ENCODE data around the gene SIPA1L3. TPM values are rescaled to one million over a fixed set of nuclear protein-coding genes. Genes with fewer than 3 reads are reported as not detected.

Gene SIPA1L3
- total and polyA plus RNA-seq, 2 experiments from 2014 or later, result 15.7 to 54.1 TPM

DNA sequence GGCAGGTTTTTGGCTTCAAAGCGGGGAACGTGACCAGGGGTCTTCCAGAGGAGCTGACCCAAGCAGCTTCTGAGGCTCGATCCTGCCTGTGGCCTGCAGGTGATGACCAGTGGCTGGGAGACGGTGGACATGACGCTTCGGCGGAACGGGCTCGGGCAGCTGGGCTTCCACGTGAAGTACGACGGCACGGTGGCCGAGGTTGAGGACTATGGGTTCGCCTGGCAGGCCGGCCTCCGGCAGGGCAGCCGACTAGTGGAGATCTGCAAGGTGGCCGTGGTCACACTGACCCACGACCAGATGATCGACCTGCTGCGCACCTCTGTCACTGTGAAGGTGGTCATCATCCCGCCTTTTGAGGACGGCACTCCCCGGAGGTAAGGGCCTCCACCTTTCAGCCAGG lies 223.4 kb downstream of the SIPA1L3 start:
- Histone ChIP-seq H3K9me2 (ENCODE audit: insufficient read depth) (no peaks in the 10 kb centered on the region), H3K4me2 (no peak overlapping the region), H3K27ac (ENCODE audit: low read depth) (no peak overlapping the region), H3K4me3 (no peak overlapping the region), H3K27me3 (ENCODE audit: insufficient read depth) (no peaks in the 10 kb centered on the region), H3F3A (replicated peaks; ENCODE audit: low read depth) (no peaks in the 10 kb centered on the region), H4K20me1 (replicated peaks; ENCODE audit: insufficient read depth) (no peaks in the 10 kb centered on the region), H2AFZ (no peak overlapping the region), H3K79me2 (replicated peaks; ENCODE audit: insufficient read depth) (no peaks in the 10 kb centered on the region), H3K36me3 (ENCODE audit: insufficient read depth) (no peaks in the 10 kb centered on the region), H3K4me1 (ENCODE audit: insufficient read depth) (no peaks in the 10 kb centered on the region)
- H3K36me3 Mint-ChIP-seq (ENCODE audit: low read depth), result peaks cover 28% of the 10 kb centered on the region
- TF ChIP-seq CREB1 (CRISPR knock-in tag; IDR thresholded peaks at IDR 0.05; ENCODE audit: low read depth), result no peak
- no peak for TF ChIP-seq EZH2phosphoT487 (IDR thresholded peaks at IDR 0.05; ENCODE audit: unreplicated experiment)
- no peak for TF ChIP-seq EZH2 (IDR thresholded peaks at IDR 0.05; ENCODE audit: low read depth, unreplicated experiment)
- no peak for TF ChIP-seq JUNB (IDR thresholded peaks at IDR 0.05; ENCODE audit: unreplicated experiment)
- TF ChIP-seq STAT1 (IDR thresholded peaks at IDR 0.05; ENCODE audit: unreplicated experiment), result no peak
- TF ChIP-seq, protein P1, sequence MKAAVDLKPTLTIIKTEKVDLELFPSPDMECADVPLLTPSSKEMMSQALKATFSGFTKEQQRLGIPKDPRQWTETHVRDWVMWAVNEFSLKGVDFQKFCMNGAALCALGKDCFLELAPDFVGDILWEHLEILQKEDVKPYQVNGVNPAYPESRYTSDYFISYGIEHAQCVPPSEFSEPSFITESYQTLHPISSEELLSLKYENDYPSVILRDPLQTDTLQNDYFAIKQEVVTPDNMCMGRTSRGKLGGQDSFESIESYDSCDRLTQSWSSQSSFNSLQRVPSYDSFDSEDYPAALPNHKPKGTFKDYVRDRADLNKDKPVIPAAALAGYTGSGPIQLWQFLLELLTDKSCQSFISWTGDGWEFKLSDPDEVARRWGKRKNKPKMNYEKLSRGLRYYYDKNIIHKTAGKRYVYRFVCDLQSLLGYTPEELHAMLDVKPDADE (IDR thresholded peaks at IDR 0.05), result no peak
- no peak overlapping the region for H3K27ac Mint-ChIP-seq
- DNase-seq (ENCODE audit: low spot score) (no peak), ATAC-seq (no peak)
- no peak overlapping the region for H3K4me3 Mint-ChIP-seq
- H3K4me1 Mint-ChIP-seq, result peaks cover 13% of the 10 kb centered on the region
- peaks cover 8% of the 10 kb centered on the region for H3K9me3 Mint-ChIP-seq
- peaks cover 13% of the 10 kb centered on the region for H3K27me3 Mint-ChIP-seq (ENCODE audit: insufficient read depth, low read depth, poor library complexity)

DNA sequence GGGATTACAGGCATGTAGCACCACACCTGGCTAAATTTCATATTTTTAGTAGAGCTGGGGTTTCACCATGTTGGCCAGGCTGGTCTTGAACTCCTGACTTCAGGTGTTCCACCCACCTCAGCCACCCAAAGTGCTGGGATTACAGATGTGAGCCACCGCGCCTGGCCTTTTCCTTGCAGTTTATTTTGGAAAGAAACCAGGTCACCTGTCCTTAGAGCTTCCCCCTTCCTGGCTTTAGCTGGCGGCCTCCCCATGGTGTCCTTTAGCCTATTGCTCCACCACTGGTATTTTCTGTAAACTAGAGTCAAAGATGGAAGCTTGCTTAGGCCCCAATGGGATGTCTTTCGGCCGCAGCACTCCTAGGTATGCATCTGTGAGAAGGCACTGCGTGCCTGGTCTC lies 225.8 kb downstream of the SIPA1L3 start:
- H3K9me3 Mint-ChIP-seq, result no peaks in the 10 kb centered on the region; the same call in 2 of the 3 replicates
- H3K36me3 Mint-ChIP-seq (ENCODE audit: low read depth), result peaks cover 16% of the 10 kb centered on the region; the same call in 2 of the 3 replicates
- ATAC-seq (no peak), DNase-seq (ENCODE audit: low spot score) (no peak)
- H3K27ac Mint-ChIP-seq, result peak overlapping the region; percentile 22; the same call in 1 of the 2 replicates
- Histone ChIP-seq H3F3A (replicated peaks; ENCODE audit: low read depth) (no peaks in the 10 kb centered on the region), H4K20me1 (replicated peaks; ENCODE audit: insufficient read depth) (no peaks in the 10 kb centered on the region), H3K27me3 (ENCODE audit: insufficient read depth) (no peaks in the 10 kb centered on the region), H3K9me2 (ENCODE audit: insufficient read depth) (no peaks in the 10 kb centered on the region), H3K4me3 (no peak overlapping the region), H3K27ac (ENCODE audit: low read depth) (no peak overlapping the region), H3K4me1 (ENCODE audit: insufficient read depth) (no peaks in the 10 kb centered on the region), H2AFZ (no peak overlapping the region), H3K79me2 (replicated peaks; ENCODE audit: insufficient read depth) (no peaks in the 10 kb centered on the region), H3K36me3 (ENCODE audit: insufficient read depth) (no peaks in the 10 kb centered on the region), H3K4me2 (no peak overlapping the region)
- no peak overlapping the region for H3K4me3 Mint-ChIP-seq
- peaks cover 13% of the 10 kb centered on the region for H3K27me3 Mint-ChIP-seq (ENCODE audit: insufficient read depth, low read depth, poor library complexity)
- peaks cover 16% of the 10 kb centered on the region for H3K4me1 Mint-ChIP-seq
- TF ChIP-seq JUNB (IDR thresholded peaks at IDR 0.05; ENCODE audit: unreplicated experiment), result no peak
- TF ChIP-seq CREB1 (CRISPR knock-in tag; IDR thresholded peaks at IDR 0.05; ENCODE audit: low read depth), result no peak
- no peak for TF ChIP-seq EZH2phosphoT487 (IDR thresholded peaks at IDR 0.05; ENCODE audit: unreplicated experiment)
- TF ChIP-seq ZNF114 (CRISPR knock-in tag; IDR thresholded peaks at IDR 0.05), result no peak
- TF ChIP-seq, protein P2, sequence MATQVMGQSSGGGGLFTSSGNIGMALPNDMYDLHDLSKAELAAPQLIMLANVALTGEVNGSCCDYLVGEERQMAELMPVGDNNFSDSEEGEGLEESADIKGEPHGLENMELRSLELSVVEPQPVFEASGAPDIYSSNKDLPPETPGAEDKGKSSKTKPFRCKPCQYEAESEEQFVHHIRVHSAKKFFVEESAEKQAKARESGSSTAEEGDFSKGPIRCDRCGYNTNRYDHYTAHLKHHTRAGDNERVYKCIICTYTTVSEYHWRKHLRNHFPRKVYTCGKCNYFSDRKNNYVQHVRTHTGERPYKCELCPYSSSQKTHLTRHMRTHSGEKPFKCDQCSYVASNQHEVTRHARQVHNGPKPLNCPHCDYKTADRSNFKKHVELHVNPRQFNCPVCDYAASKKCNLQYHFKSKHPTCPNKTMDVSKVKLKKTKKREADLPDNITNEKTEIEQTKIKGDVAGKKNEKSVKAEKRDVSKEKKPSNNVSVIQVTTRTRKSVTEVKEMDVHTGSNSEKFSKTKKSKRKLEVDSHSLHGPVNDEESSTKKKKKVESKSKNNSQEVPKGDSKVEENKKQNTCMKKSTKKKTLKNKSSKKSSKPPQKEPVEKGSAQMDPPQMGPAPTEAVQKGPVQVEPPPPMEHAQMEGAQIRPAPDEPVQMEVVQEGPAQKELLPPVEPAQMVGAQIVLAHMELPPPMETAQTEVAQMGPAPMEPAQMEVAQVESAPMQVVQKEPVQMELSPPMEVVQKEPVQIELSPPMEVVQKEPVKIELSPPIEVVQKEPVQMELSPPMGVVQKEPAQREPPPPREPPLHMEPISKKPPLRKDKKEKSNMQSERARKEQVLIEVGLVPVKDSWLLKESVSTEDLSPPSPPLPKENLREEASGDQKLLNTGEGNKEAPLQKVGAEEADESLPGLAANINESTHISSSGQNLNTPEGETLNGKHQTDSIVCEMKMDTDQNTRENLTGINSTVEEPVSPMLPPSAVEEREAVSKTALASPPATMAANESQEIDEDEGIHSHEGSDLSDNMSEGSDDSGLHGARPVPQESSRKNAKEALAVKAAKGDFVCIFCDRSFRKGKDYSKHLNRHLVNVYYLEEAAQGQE (IDR thresholded peaks at IDR 0.05; ENCODE audit: unreplicated experiment), result no peak
- TF ChIP-seq, protein P3, sequence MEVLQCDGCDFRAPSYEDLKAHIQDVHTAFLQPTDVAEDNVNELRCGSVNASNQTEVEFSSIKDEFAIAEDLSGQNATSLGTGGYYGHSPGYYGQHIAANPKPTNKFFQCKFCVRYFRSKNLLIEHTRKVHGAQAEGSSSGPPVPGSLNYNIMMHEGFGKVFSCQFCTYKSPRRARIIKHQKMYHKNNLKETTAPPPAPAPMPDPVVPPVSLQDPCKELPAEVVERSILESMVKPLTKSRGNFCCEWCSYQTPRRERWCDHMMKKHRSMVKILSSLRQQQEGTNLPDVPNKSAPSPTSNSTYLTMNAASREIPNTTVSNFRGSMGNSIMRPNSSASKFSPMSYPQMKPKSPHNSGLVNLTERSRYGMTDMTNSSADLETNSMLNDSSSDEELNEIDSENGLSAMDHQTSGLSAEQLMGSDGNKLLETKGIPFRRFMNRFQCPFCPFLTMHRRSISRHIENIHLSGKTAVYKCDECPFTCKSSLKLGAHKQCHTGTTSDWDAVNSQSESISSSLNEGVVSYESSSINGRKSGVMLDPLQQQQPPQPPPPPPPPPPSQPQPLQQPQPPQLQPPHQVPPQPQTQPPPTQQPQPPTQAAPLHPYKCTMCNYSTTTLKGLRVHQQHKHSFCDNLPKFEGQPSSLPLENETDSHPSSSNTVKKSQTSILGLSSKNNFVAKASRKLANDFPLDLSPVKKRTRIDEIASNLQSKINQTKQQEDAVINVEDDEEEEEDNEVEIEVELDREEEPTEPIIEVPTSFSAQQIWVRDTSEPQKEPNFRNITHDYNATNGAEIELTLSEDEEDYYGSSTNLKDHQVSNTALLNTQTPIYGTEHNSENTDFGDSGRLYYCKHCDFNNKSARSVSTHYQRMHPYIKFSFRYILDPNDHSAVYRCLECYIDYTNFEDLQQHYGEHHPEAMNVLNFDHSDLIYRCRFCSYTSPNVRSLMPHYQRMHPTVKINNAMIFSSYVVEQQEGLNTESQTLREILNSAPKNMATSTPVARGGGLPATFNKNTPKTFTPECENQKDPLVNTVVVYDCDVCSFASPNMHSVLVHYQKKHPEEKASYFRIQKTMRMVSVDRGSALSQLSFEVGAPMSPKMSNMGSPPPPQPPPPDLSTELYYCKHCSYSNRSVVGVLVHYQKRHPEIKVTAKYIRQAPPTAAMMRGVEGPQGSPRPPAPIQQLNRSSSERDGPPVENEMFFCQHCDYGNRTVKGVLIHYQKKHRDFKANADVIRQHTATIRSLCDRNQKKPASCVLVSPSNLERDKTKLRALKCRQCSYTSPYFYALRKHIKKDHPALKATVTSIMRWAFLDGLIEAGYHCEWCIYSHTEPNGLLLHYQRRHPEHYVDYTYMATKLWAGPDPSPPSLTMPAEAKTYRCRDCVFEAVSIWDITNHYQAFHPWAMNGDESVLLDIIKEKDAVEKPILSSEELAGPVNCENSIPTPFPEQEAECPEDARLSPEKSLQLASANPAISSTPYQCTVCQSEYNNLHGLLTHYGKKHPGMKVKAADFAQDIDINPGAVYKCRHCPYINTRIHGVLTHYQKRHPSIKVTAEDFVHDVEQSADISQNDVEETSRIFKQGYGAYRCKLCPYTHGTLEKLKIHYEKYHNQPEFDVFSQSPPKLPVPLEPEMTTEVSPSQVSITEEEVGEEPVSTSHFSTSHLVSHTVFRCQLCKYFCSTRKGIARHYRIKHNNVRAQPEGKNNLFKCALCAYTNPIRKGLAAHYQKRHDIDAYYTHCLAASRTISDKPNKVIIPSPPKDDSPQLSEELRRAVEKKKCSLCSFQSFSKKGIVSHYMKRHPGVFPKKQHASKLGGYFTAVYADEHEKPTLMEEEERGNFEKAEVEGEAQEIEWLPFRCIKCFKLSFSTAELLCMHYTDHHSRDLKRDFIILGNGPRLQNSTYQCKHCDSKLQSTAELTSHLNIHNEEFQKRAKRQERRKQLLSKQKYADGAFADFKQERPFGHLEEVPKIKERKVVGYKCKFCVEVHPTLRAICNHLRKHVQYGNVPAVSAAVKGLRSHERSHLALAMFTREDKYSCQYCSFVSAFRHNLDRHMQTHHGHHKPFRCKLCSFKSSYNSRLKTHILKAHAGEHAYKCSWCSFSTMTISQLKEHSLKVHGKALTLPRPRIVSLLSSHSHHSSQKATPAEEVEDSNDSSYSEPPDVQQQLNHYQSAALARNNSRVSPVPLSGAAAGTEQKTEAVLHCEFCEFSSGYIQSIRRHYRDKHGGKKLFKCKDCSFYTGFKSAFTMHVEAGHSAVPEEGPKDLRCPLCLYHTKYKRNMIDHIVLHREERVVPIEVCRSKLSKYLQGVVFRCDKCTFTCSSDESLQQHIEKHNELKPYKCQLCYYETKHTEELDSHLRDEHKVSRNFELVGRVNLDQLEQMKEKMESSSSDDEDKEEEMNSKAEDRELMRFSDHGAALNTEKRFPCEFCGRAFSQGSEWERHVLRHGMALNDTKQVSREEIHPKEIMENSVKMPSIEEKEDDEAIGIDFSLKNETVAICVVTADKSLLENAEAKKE (CRISPR knock-in tag; IDR thresholded peaks at IDR 0.05), result no peak
- TF ChIP-seq POLR2AphosphoS5 (IDR thresholded peaks at IDR 0.05; ENCODE audit: low read depth), result no peak
- no peak for TF ChIP-seq STAT1 (IDR thresholded peaks at IDR 0.05; ENCODE audit: unreplicated experiment)
- TF ChIP-seq ZNF331 (CRISPR knock-in tag; IDR thresholded peaks at IDR 0.05; ENCODE audit: low read depth), result no peak

All from GM23338 (cell line).